Right hindlimb (tissue), 1 donor: ENCODE data around the gene PDZD8.
"Not testable (repeated sequence)": the region's sequence is repeated elsewhere in the genome, so short reads cannot be mapped to it uniquely, and the experiment has no call there.

ENCODE experiments used
- DNase-seq: peaks from one replicate; pipeline ENCODE4 v3.0.0-alpha.2; 2018

Gene PDZD8

DNA sequence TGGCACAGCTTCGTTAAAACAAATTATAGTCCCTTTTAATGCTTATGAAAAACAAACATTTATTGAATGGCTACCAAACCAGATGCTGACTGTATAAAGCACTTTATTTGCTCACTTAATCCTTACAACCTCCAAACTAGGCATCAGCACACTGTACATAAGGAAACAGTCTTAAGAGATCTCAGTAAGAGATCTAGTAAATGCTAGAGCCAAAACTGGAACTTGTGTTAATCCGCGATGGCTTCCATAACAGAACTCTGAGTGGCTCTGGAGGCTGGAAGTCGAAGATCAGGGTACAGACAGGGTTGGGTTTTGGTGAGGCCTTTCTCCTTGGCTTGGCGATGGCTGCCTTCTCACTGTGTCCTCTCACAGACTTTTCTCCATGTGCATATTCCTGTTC is 27.0 kb downstream of the PDZD8 start:
- DNase-seq, result no peak

DNA sequence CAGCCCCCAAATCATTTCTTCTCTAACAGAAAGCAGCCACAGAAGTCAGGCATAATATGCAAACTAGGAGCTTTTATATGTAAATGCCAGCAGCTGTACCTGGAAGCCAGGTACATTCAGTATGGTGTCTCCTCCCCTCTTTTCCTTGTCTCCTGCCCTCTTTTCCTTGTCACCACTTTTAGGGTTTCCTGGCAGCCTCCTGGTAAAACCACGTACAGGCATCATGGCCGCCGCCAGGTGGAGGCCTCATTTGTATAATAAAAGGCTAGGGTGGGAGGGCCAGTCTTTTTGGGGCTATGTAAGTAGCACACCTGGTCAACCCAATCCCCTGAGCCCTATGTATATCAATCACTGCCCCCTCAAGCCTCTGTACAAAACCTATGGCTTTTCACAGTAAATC is 28.7 kb downstream of the PDZD8 start:
- no peak for DNase-seq

DNA sequence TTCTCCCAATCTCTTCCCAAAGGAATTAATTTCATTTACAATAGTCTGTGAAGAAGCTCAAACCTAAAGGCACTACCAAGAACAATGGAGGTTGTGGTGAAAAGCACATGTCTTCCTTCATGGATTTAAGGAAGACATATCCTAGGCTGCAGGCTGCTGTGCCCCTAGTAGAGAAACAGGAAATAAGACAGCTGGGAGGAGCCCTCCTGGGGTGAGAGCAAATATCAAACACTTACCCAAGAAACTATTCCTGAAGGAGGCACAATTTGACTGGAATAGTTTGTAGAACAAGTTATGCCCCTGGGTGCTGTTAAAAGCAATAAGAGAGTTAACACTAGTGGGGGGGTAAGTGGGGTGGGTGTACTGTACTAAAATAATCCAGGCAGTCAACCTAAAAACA is 30.1 kb downstream of the PDZD8 start:
- DNase-seq, result no peak

DNA sequence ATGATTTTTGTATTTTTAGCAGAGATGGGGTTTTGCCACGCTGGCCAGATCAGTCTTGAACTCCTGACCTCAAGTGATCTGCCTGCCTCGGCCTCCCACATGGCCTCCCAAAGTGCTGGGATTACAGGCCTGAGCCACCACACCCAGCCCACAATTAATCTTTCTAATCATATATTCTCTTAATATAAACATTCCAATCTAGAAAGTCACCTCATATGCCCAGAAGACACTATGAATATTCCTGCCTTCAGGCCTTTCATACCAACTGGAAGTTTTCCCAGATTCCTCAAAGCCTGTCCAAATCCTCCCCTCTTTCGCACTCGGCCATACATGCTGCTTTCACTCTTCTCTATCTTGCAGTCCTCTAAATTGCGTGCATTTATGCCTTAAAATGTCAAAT is 32.6 kb downstream of the PDZD8 start:
- peak; percentile 18 for DNase-seq

DNA sequence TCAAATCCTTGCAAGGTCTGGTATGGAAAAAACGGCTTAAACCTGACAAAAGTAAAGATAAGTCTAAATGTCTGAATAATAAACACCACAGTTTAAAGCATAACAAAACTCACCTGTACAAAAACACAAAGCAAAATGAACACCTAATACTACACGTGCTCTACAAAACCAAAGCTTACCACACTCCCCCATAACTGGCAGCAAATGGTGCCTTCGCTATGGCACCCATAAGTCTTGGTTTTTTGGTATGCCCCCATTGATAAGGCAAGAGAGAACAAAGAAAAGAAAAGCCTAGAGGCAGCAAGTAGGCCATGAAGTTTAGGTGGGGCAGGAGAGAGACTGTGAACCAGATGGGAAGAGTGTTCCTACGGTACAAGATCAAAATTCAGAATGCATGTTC is 34.2 kb downstream of the PDZD8 start:
- DNase-seq, result no peak

DNA sequence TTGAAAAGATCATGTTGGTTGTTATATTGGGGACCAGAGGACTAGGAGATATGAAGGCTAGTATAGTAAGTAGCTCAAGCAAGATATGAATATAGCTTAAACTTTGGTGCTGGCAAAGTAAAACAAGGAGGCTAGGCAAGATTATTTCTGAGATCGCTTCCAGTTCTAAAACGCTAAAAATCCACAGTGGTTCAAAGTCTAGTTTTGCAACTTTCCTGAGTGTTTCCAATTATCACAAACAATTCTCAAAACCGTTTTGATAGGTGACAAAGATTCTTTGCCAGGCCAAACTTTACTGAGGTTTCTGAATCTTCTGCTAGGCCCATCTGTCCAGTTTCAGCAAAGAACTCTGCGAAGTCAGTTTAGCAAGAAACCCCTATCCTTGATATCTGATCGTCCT is 35.3 kb downstream of the PDZD8 start:
- DNase-seq, result no peak

DNA sequence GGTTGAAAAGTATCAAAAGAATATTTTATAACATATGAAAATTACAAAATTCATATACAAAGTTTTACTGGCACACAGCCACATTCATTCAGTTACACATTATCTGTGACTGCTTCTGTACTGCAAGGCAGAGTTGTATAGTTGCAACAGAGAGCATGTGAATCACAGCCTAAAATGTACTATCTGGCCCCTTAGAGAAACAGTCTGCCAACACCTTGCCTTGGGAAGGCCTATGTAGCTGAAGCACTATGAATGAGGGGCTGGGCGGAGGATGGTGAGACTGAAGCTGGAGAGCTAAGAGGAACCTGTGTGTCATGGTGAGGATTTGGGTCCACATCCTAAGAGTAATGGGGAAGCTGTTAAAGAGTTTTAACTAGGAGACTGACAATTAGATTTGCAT is 35.7 kb downstream of the PDZD8 start:
- no peak for DNase-seq

DNA sequence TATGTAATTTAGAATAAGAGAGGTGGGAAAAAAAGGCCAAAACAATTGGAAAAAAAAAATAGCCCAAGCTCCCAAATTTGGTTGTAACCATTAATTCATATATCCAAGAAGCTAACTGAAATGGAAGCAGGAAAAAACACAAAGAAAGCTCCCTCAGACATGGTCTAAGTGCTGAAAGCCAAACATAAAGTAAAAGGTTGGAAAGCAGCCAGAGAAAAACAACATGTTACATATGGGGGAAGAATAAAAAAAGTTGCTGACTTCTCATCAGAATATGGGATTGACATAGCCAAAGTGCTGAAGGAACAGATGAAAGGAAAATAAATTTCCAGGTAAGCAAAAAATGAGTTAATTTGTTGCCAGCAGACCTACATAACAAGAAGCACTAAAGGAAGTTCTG is 40.3 kb downstream of the PDZD8 start:
- DNase-seq, result no peak

DNA sequence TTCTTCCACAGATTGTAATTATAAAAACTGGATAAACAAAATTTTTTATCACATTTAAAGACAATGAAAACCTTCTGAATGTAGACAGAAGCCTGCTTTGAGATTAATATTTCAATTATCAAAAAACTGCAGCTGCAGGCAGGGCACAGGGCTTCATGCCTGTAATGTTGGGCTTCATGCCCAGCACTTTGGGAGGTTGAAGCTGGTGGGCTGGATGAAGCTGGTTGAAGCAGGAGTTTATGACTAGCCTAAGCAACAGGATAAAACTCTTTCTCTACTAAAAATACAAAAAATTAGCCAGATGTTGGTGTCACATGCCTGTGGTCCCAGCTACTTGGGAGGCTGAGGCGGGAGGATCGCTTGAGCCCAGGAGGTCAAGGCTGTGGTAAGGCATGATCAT is 41.2 kb downstream of the PDZD8 start:
- no peak for DNase-seq

DNA sequence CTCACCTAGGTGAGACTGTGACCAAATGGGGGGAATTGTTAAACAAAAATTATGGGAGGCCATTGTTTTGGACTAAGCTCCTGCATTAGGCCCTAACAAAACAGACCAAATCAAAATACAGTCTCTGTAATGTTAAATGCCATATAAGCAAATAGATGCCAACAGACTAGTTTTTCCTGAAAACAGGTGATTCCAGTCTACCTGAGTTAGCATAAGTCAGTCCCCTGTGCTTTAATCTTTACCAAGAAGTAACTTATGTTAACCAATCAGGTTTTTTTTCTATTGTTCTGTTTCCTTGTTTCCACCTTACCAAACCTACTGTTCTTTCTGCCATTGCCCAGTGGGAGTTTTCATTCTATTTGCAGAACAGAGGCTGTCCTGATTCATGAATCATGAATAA is 48.0 kb downstream of the PDZD8 start:
- no peak for DNase-seq

DNA sequence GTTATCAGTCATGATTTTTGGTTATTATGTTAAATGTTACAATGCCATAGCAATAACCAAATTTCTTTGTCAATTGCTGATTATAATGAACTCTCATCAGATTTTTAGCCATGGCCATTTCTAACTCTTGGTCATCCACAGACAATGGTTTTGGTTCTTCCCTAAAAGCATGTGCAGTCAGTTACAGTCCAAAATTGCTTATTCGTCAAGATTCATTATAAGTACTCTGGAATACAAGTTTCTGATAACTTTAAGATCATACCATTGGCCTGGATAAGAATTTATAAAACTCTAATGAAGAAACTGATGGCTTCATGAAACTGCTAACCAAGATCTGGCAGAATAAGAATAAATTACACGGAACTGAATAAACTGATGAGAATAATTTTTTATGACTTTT is 50.9 kb downstream of the PDZD8 start:
- no peak for DNase-seq

DNA sequence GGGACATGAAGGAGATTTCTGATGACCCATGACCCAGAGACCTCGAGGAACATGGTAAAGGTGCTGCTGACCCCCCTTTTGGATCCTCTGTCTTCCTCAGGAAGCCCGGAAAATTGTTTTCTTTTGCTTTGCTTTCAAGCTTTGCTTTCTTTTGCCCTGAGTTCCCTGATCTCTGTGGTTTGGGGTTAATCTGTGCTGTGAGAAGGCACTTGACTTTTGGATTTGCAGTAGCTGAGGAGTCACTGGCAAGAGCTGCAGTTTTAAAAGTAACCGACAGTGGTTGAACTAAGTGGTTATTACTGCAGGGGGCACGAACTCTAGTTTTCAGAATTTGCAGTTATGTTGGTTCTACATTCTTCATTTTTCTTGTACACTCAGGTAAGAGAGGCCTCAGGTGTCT is 53.0 kb downstream of the PDZD8 start:
- no peak for DNase-seq

DNA sequence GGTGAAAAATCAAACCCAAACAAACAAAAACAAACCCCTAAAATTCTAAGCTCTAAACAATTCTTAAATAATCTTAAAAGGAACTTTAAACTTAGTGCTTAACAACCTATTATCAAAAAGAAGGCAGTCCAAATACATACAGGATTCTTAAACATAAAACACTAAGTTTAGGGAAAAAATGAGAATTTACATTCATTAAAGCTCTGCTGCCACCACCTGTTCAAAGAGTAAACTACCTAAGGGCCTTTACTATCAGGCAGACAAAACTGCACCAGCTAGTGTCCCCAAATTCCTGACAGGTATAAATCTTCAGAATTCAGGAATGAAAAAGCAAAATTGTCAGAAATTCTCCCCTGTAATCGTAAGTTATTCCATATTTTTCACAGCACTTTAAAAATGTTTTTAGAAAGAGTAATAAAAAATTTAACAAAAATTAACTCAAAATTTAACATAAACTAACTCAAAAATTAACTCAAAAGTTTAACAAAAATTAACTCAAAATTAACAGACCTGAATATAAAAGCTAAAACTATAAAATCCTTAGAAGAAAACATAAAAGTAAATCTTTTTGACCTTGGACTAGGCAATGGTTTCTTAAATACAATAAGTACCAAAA is 55.1 kb downstream of the PDZD8 start:
- DNase-seq, result no peak

DNA sequence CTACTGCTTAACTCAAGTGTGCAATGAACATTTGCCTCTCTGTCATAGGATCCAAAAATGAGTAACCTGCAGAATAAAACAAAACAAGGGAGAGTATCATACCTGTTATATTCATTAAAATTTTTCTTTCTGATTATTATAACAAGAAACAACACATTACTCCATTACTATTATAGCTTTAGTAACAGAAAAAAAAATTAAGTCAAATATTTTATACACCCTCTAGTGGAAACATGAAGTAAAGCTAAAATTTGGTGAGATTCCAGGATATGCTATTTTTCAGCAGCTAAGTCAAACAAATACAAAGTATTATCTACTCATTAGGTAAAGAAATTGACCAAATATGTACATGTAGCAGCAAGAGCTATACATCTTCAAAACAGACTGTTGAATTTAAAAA is 56.3 kb downstream of the PDZD8 start:
- DNase-seq, result no peak

DNA sequence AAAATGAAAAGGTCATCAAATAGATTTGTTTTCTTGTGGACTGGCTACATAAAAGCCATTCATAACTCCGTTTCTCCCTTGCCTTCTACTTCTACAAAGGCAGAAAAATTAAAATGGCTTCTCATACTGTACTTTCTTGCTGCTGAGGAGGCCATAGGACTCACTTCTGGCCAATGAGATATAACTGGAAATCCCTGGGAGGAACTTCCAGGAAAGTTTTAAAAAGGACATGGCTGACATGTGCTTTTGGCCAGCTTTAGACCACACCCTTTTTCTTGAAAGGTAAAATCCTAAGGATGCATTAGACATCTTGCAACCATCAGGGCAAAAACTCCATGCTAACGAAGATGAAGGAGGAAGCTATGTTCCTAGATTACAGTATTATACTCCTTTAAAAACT is 58.5 kb downstream of the PDZD8 start:
- DNase-seq, result no peak

DNA sequence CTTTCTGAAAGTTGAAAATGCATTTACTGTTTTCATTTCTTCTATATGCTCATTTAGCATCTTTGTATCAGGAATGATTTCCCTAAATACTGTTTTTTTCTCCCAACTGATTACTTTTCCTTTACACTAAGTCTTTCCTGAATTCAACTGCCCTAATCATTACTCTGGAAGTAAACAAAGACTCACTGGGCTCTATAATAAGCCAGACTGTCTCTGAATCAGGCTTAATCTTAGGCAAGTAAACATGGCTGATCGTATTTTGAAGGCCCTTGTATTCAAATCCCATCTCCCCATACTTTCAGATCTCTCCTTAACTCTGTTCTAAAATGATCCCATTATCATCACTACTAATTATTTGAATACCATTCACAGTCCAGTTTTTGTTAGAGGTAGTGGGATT is 61.6 kb downstream of the PDZD8 start:
- no peak for DNase-seq

DNA sequence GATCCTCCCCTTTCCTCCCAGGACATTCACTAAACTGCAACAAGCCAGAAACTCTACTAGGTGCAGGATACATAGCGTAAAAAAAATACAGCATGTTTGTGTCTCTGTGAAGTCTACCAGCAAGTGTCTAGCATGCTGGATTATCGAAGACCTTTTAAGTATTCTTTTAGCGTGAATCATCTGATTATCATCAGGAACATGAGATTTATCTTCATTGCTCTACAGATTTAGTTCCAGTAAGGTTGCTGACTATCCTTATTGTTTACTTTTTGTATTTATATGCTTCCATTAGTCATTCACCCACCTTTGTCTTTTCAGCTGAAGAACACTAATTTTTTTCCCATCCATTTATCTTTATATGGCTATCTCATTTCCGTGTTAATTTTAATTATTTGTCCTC is 62.8 kb downstream of the PDZD8 start:
- DNase-seq, result no peak

DNA sequence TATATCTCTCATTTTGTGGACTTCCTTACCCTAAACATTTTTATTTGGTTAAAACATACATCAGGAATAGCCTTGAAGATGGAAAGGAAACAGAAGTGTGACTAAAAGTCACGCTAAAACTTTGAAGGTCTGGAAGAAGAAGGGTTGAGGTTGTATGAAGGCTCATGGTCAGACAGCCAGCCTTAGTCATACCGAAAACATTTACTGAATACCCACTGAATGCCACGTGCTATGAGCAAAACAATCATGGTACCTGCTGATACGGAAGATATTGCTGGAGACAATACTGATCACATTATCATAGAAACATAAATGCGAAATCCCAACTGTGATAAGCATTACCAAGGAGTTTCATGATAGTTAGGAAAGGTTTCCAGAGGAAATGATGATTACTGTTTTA is 64.0 kb downstream of the PDZD8 start:
- no peak for DNase-seq

DNA sequence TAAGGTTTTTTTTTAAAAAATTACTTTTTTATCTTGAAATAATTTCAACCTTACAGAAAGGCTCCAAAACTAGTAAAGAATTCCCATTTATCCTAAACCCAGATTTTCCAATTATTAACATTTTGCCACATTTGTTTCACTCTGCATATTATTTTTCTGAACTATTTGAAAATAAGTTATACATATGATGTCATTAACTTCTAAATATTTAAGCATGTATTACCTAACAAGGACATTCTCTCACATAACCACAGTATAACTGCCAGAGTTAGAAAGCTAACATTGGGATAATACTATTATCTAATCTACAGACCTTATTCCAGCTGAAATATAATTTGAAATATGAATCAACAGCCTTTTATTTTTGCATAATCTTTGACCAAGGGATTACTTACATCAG is 68.6 kb downstream of the PDZD8 start:
- DNase-seq, result no peak

DNA sequence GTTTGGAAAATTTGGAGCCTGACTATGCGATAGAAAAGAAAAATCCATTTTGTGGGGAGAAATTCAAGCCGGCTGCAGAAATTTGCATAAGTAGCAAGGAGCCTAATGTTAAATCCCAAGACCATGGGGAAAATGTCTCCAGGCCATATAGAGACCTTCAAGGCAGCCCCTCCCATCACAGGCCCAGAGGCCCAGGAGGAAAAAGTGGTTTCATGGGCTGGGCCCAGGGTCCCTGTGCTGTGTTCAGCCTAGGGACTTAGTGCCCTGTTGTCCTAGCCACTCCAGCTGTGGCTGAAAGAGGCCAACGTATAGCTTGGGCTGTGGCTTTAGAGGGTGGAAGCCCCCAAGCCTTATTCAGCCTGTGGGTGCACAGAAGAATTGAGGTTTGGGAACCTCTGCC is 71.8 kb downstream of the PDZD8 start:
- DNase-seq, result not testable (repeated sequence)

DNA sequence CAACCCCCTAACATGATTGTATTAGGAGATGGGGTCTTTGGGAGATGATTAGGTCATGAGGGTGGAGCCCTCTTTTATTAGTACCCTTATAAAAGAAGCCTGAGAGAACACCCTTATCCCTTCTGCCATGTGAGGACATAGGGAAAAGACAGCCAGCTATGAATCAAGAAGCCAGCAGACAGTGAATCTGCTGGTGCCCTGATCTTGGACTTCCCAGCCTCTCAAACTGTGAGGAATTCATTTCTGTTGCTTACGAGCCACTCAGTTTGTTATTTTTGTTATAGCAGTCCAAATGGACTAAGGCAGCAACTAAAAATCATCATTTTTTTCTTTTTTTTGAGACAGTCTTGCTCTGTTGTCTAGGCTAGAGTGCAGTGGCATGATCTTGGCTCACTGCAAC is 74.6 kb downstream of the PDZD8 start:
- no peak for DNase-seq

DNA sequence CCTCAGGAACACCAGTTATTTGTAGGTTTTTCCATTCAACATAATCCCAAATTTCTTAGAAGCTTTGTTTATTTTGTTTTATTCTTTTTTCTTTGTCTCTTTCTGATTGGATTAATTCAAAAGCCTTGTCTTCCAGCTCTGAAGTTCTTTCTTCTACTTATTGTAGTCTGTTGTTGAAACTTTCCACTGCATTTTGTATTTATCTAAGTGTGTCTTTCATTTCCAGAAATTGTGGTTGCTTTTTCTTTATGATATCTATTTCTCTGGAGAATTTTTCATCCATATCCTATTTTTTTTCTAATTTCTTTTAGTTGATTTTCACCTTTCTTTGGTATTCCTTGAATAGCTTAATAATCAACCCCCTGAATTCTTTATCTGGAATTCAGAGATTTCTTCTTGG is 75.8 kb downstream of the PDZD8 start:
- DNase-seq, result no peak

DNA sequence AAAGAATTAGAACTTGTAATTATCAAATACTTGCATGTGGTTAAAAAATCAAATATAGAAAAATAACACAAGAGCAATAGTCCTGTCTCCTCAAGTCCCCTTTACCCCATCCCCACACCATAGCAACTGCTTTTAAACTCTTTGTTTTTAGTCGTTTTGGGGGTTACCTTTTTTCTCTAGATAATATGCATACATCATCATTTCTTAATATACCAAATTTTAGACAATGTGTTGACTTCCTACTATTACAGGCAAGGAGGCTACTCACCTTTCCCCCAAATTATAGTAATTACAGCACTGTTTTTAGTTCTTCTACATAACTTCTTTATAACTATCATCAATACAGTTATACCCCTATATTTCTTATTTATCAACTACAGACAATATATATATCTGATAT is 77.0 kb downstream of the PDZD8 start:
- DNase-seq, result no peak

DNA sequence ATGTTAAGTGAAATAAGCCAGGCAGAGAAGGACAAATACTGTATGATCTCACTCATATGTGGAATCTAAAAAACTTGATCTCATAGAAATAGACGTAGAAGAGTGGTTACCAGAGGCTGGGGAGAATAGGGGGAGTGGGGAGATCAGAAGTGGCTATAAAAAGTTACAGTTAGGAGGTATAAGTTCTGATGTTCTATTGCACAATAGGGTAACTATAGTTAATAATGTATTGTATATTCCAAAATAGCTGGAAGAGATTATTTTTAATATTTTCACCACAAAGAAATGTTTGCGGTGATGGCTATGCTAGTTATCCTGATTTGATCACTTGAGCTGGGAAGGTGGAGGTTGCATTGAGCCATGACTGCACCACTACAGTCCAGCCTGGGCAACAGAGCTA is 80.5 kb downstream of the PDZD8 start:
- no peak for DNase-seq

DNA sequence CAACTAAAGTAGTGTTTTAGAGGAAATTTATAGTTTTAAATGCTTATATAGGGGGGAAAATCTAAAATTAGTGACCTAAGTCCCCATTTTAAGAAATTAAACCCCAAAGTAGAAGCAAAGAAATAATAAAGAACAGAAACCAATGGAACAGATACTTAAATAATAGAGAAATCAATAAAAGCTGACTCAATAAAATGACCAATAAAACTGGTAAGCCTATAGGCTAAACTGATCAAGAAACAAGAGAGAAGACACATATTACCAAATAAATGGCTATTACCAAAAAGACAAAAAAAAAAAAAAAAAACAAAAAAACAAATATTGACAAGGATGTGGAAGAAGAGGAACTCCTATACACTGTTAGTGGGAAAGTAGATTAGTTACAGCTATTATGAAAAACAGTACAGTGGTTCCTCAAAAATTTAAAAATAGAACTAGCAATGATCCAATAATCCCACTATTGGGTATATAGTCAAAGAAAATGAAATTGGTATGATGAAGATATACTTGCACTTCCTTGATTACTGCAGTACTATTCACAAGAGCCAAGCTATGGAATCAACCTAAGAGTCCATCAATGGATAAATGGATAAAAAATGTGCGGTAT is 81.1 kb downstream of the PDZD8 start:
- no peak for DNase-seq

DNA sequence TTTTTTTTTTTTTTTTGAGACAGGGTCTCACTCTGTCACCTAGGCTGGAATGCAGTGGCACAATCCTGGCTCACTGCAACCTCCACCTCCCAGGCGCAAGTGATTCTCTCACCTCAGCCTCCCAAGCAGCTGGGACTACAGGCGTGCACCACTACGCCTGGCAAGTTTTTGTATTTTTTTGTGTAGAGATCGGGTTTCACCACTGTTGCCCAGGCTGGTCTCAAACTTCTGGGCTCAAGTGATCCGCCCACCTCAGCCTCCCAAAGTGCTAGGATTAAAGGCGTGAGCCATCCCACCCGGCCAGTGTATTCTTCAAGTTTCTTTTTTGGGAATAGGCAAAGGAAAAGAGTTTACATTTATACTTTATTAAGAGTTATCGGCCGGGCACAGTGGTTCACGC is 84.4 kb downstream of the PDZD8 start:
- not testable (repeated sequence) for DNase-seq
